VCaP (cell line): ENCODE results near the gene CHRM1.
A peak's percentile ranks its signal among the peaks of the same experiment; 100 is the strongest.

Experiments used
- H3K27ac ChIP-seq: fragments of 450-650 bp; 2 replicates; pipeline ENCODE4 v1.5.1; 2017
- CTCF ChIP-seq: fragments of 450-650 bp; conservative IDR thresholded peaks from 2 replicates; pipeline ENCODE4 v1.5.1; 2017; ENCODE audit warnings: mild to moderate bottlenecking, moderate library complexity

CHRM1 gene

GRCh38 chr11:62923601-62924411 is 2.6 kb upstream of the CHRM1 start:
- no peak overlapping the region for H3K27ac ChIP-seq
- no peak for TF ChIP-seq CTCF

- TF ChIP-seq CTCF = no peak
- peak overlapping the region; percentile 80 for H3K27ac ChIP-seq
Measured at GRCh38 chr11:62922653-62923431, 1.7 kb upstream of the CHRM1 start.

- no peak for TF ChIP-seq CTCF
- H3K27ac ChIP-seq = peak overlapping the region; percentile 80
Measured at GRCh38 chr11:62922189-62922589, 1.0 kb upstream of the CHRM1 start.

GRCh38 chr11:62921573-62922188 is 518 bp upstream of the CHRM1 start:
- peak overlapping the region; percentile 80 for H3K27ac ChIP-seq
- no peak for TF ChIP-seq CTCF

GRCh38 chr11:62919898-62920640 is 1.1 kb downstream of the CHRM1 start:
- TF ChIP-seq CTCF = no peak
- peak overlapping the region; percentile 80; the same call in 1 of the 2 replicates for H3K27ac ChIP-seq

GRCh38 chr11:62919476-62919875 is 1.7 kb downstream of the CHRM1 start:
- TF ChIP-seq CTCF = no peak
- no peak overlapping the region for H3K27ac ChIP-seq

GRCh38 chr11:62918531-62918930 is 2.6 kb downstream of the CHRM1 start:
- no peak overlapping the region for H3K27ac ChIP-seq
- no peak for TF ChIP-seq CTCF
